Stimulated activated CD8-positive, alpha-beta memory T cell treated with anti-CD3 and anti-CD28 coated beads, Interleukin-15, amount 100 ng/mL, for 24 hours (primary cell): ENCODE measurements around the gene DCAF15.

Experiments
- DNase-seq: peaks from one replicate; pipeline ENCODE4 v3.0.0-alpha.2; 2020; ENCODE audit warnings: low read depth

DCAF15 gene

DNA sequence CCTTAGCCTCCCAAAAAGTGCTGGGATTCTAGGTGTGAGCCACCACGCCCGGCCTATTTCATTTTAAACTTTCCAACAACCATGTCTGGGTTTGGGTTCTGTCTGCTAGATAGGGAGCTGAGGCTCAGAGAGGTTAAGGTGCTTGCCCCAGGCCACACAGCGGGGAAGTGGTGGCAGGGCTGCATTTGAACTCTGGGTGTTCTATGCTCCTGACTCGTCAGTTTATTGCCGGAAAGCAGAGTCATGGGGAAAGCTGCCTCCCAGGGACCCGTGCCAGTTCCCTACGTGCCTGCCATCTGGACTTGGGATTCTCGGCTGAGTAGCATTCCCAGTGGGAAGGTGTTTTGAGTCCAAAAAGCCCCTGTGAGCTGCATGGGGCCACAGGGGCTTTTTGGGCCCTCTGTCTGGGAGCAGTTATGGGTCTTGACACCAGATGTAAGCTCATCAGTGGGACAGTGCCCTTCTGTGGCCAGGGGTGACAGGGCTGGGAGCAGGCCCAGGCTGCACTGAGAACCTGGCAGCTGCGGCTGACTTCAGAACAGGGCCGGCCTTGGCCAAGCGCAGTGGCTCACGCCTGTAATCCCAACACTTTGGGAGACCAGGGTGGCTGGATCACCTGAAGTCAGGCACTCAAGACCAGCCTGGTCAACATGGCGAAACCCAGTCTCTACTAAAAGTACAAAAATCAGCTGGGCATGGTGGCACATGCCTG is 42.9 kb downstream of the DCAF15 start:
- DNase-seq: no peak

DNA sequence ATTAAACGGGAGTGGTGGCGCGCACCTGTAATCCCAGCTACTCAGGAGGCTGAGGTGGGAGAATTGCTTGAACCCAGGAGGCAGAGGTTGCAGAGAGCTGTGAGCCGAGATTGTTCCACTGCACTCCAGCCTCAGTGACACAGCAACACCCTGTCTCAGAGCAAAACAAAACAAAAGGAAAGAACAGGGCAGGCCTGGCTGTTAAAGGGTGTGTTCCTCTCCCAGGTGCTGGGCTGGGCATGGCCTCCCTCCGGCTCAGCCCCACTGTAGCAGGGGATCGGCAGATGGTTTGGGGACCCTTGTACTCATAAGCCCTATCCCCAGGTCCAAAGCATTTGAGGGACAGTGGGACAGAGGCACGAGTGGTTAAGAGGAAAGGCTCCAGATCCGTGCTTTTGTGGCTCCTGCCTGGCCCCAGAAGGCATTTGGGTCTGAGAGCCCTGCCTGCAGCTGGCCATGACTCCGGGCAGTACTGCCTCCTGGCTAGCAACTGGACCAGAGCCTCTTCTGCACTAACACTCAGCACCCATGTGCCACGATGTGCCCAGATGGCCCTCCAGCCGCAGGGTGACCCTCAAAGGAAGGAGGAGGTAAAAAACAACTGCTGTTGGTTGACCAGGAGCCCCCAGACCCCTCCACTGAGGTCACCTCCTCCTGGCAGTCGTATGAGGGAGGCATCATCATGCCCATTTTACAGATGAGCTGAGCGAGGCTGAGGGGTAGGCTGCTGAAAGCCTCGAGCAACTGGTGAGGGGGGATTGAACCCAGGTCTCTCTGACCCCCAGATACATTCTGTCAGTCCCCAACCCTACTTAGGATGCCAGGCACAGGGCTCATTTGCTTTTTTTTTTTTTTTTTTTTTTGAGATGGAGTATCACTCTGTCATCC is 43.8 kb downstream of the DCAF15 start:
- no peak for DNase-seq

GRCh38 chr19:13996928-13997630 is 44.8 kb downstream of the DCAF15 start:
- DNase-seq: no peak

DNA sequence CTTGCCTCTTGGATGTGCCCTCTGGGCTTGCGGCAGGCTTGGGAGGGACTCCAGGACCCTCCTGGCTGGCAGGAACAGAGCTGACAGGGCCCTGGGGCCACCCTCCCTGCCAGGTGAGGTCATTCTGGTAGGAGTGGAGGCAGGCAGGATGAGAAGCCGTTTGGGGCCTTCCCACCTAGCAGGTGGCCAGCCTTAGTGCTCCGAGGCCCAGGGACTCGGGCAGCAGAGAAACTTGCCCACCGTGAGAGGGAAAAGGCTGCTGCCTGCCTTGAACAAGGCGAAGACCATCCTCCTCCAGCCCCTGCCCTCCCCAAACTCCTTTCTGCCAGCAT is 45.3 kb downstream of the DCAF15 start:
- DNase-seq: no peak

DNA sequence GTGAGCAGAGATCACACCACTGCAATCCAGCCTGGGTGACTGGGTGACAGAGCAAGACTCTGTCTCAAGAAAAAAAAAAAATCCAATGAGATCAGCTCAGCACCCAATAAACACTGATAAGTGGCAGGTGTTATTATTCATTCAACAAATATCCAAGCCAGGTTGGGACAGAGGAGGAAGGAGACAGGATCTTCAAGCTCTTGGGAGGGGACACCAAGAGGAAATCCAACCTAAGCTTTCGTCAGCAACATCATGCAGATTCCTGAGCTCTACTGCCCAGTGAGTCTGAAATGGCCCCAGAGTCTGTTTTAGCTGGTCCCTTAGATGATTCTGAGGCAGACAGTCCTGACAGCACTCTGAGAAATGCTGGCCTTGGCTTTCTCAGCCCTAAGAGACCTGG is 46.1 kb downstream of the DCAF15 start:
- DNase-seq: no peak

DNA sequence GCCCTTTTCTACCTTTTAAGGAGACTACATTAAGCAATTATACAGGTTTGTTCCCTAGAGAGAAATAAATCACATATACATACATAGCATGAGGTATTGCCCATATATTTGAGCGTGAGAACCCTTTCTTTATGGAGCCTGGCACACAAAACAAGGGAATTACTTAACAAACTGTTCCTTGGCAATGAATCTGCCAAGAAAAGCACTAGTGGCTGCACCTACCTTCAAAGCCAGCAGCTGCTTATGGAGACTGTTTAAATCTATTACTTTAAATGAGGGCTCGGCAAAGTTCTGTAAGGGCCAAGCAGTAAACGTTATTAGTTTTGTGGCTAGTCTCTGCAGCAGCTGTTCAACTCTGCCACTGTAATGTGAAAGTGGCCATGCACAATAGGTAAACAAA is 46.8 kb downstream of the DCAF15 start:
- DNase-seq: no peak

GRCh38 chr19:14000691-14001375 is 48.5 kb downstream of the DCAF15 start:
- no peak for DNase-seq

DNA sequence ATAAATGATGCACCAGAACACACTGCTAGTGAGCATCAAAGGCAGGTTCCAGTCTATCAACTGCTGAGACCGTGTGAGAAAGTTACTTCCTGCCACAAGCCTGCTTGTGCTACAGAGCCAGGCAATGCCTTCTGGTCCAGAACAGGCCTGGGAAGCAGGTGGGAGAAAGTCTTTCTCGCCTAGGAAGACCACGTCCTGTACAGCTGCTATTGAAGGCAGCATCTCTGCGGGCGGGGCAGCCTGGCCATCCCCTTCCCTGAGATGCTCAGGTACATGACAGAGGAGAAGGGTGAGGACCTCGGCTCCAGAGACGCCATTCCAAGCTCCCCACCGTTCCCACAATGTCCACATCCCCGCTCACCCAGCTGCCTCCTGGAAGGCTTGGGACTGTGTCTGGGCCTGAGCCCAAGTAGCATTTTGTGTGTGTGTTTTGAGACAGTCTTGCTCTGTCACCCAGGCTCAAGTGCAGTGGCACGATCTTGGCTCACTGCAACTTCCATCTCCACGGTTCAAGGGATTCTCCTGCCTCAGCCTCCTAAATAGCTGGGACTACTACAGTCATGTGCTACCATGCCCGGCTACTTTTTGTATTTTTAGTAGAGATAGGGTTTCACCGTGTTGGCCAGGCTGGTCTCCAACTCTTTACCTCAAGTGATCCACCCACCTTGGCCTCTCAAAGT is 50.4 kb downstream of the DCAF15 start:
- no peak for DNase-seq

DNA sequence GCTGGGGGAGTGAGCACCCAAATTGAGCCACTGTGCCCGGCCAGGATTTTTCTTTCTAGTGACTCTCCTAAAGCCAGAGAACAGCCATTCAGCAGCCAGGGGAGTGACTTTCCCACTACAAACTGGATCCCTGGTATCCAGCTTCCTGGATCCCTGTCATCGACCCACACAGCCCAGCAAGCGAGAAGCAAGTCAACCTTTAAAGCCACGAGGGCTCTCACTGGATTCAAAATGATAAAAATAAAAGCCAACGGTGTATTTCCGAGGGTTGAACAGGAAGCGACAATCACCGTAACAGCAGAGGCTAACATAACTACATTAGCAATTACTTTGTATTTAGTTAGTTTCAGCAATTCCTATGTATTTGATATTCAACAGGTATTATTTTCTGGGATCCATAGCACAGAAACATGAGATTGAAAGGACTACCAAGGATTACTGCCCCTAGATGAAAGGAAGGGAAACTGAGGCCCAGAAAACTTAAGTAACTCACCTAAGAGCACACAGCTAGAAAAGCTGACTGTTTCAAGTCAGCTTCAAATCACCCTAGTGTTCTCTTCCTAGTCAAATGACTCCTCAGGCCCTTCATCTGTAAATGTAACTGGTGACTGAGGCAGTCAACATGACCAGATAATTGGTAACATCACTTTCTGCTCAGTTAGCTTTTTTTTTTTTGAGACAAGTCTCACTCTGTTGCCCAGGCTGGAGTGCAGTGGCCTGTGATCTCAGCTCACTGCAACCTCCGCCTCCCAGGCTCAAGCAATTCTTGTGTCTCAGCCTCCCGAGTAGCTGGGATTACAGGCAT is 51.1 kb downstream of the DCAF15 start:
- DNase-seq: no peak

DNA sequence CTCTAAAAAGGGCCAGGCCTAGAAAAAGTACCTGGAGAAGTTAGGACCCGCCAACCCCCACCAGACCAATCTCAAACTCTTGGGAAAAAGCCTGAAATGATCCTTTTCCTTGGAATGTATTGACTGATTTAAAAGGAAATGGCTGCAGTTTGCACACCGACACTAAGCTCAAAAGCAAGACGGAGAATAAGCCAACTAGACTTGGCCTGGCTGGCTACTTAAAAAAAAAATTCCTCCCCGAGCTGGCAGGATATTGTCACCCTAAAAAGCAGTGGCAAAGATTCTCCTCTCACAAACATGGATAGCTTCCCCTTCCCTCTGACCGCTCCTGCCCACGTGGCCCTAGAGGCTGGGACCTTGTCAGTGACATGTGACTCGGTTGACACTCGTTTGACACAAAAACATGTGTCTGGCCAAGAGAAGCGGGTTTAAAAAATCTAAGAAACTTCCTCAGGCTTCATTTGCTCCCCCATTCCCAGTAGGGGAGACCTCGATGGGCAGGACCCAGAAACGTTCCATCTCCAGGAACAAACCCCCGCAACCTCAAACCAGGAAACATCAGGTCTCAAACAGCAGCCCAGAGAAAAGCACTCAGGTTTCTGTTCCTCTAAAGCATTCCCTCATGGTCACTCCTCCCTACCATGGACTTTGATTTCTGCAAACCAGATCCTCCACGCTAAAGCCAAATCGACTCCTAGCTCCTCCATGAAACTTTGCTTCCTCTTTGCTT is 52.5 kb downstream of the DCAF15 start:
- DNase-seq: no peak

- DNase-seq: peak; percentile 91
Observed at GRCh38 chr19:14005349-14006084, 53.2 kb downstream of the DCAF15 start.

DNA sequence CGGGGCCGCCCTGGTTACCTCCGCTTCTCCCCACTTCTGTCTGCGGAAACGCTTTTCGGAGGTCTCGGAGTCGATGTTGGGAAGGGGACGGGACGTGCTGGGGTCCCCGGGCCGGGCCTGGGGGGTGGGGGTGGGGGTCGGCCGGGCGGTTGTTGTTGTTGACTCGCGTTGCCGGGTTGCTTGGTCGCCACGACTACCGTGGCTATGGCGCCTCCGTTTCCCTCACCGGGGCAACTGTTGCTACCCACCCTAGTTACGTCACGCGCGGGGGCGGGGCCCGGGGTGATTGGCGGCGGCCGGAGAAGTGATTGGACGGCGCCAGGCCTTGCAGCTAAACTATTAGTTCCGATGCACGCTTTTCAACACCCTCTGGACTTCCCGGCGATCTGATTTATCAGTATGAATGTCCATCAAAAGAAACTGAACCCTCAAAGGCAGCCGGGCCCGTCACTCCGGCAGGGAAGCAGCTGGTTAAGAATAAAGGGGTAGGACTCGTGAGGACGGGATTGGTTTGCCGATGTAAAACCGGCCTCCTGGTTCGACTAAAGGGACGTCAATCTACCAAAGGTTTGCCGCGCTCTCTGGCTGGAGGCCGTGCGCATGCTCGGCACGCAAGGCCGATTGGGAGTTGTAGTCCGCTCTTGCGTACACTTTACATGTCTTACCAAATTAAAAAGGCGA is 53.9 kb downstream of the DCAF15 start, which contains the start of gene RFX1:
Gene RFX1 (minus strand): TSS at position 236 of the 681 bp plus-strand sequence. CDS start 12,477 bp downstream, outside the sequence.
- DNase-seq: peak; percentile 100

DNA sequence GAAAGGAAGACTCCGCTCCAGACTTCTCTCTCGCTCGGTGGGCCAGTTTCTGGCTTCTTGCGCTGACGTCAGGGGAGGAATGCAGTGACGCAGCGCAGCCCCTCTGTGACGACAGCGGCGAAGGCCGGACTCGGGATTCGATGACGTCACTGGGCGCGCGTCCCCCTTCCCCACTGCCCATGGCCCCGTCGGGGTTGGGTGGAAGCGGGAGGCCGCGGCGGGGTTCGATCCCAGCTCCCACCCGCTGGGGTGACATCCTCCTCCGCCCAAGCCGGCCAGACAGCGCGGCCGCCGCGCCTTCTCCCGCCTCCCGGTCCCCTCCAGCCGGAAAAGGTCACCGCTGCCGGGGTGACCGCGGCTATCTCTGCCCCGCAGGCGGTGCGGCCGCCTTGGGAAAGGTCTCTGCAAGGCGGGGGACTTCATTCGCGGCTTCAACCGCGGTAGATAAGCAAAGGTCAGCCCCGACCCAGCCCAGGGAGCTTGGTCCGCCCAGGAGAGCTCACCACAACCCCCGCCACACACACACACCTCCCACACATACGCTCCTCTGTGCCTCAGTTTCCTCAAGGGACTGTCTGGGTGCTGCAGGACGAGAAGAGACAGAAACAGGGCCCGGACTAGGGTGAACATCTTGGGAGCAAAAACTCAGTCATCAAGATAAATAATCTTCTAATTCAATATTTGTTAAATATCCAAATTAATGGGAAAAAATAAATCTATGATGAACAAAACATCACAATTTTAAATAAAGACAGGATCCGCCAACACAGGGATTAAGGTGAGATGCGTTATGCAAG is 54.7 kb downstream of the DCAF15 start:
- peak; percentile 67 for DNase-seq
